ENCODE measurements around the gene MRPS18B.
"Not testable (repeated sequence)": the region's sequence is repeated elsewhere in the genome, so short reads cannot be mapped to it uniquely, and the experiment has no call there.

GRCh38 chr6:30597315-30598144 lies 20.1 kb upstream of the MRPS18B start:
- TF ChIP-seq POLR2A (IDR thresholded peaks at IDR 0.05; ENCODE audit: low read length), result peak; percentile 51
- not testable (repeated sequence) for TF ChIP-seq GATA1 (IDR thresholded peaks at IDR 0.05; ENCODE audit: low read depth, low read length)

Data from erythroblast (primary cell).